MM.1S (cell line): Measurements from ENCODE around the gene NCOA5.

Source experiments
- DNase-seq: peaks from one replicate; pipeline ENCODE4 v3.0.0-alpha.2; 2015
- H2AFZ ChIP-seq: fragments of 300-600 bp; sonication (generic); 2 replicates; pipeline ENCODE4 v1.6.0; 2016; ENCODE audit warnings: antibody characterized with exemption, low read length
- H3F3A ChIP-seq: fragments of 300-600 bp; sonication (generic); 2 replicates; pipeline ENCODE4 v1.6.1; 2016; ENCODE audit warnings: mild to moderate bottlenecking, antibody characterized with exemption, low read length, moderate library complexity, mixed read lengths; ENCODE audit not compliant: insufficient read depth
- H3K27ac ChIP-seq: fragments of 300-600 bp; sonication (generic); 2 replicates; pipeline ENCODE4 v1.5.1; 2016; ENCODE audit warnings: mild to moderate bottlenecking, low read length
- H3K27me3 ChIP-seq: fragments of 300-600 bp; sonication (generic); replicated peaks from 2 replicates; pipeline ENCODE4 v1.6.0; 2016; ENCODE audit warnings: low read length; ENCODE audit not compliant: insufficient read depth
- H3K36me3 ChIP-seq: fragments of 300-600 bp; sonication (generic); replicated peaks from 2 replicates; pipeline ENCODE4 v1.6.1; 2016; ENCODE audit warnings: mild to moderate bottlenecking, low read length, mixed read lengths; ENCODE audit not compliant: insufficient read depth
- H3K4me1 ChIP-seq: fragments of 300-600 bp; sonication (generic); 2 replicates; pipeline ENCODE4 v1.6.1; 2016; ENCODE audit warnings: low read length, mixed read lengths
- H3K4me2 ChIP-seq: fragments of 300-600 bp; sonication (generic); 2 replicates; pipeline ENCODE4 v1.6.0; 2016; ENCODE audit warnings: low read depth, low read length
- H3K4me3 ChIP-seq: fragments of 300-600 bp; sonication (generic); 2 replicates; pipeline ENCODE4 v1.5.1; 2016; ENCODE audit warnings: low read length, mixed read lengths
- H3K79me2 ChIP-seq: fragments of 300-600 bp; sonication (generic); 2 replicates; pipeline ENCODE4 v1.6.1; 2016; ENCODE audit warnings: mixed run types, low read length, mixed read lengths
- H3K9ac ChIP-seq: fragments of 300-600 bp; sonication (generic); 2 replicates; pipeline ENCODE4 v1.6.1; 2016; ENCODE audit warnings: low read length, mixed read lengths
- H3K9me2 ChIP-seq: fragments of 300-600 bp; sonication (generic); replicated peaks from 2 replicates; pipeline ENCODE4 v1.6.1; 2016; ENCODE audit warnings: mild to moderate bottlenecking, low read length, mixed read lengths; ENCODE audit not compliant: insufficient read depth
- H3K9me3 ChIP-seq: fragments of 300-600 bp; sonication (generic); replicated peaks from 2 replicates; pipeline ENCODE4 v1.6.1; 2016; ENCODE audit warnings: mild to moderate bottlenecking, low read length, mixed read lengths; ENCODE audit not compliant: insufficient read depth
- H4K20me1 ChIP-seq: fragments of 300-600 bp; sonication (generic); 2 replicates; pipeline ENCODE4 v1.6.1; 2016; ENCODE audit warnings: mild to moderate bottlenecking, low read length, moderate library complexity, mixed read lengths; ENCODE audit not compliant: insufficient read depth
- CTCF ChIP-seq: fragments of 300-600 bp; sonication (generic); IDR thresholded peaks from 2 replicates; pipeline ENCODE4 v1.5.1; 2016; ENCODE audit warnings: antibody characterized with exemption, low read length, mixed read lengths
- EZH2 ChIP-seq: fragments of 300-600 bp; sonication (generic); optimal IDR thresholded peaks from 2 replicates; pipeline ENCODE3; 2017; ENCODE audit warnings: low read depth, mild to moderate bottlenecking, antibody characterized with exemption, low read length, mixed read lengths
- EZH2phosphoT487 ChIP-seq: fragments of 300-600 bp; sonication (generic); IDR thresholded peaks from 2 replicates; pipeline ENCODE4 v1.6.1; 2018; ENCODE audit warnings: antibody characterized with exemption, low read length

NCOA5 gene

DNA sequence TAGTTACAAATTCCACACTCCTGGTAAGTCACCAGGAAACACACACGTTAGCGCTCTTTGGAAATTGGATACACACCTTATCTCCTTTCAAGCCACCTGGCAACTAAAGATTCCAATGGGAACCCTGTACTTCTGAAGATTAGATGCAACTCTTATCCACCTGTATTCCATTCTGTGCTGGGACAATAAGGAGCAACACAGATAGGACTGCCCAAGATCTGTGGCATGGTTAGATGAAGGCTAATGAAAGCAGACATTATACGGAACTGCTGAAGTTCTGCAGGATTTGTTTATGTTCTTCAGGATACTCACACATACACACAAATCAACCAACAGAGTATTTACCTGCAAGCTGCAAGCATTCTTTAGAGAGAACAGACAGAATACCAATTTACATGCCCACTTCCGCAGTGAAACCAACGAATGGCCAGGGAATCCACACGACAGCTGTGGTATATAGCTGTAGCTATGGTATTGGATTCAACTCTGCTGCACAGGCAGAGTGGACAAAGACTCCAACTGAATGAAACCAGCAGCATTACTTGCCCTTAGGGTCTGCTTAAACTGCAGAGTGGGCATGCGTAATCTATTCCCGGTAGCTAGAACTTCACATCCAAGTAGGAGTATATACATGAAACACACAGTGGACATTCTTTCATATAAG, 12.0 kb downstream of the NCOA5 start:
- no peak overlapping the region for H3K4me3 ChIP-seq
- peaks cover 50% of the 10 kb centered on the region for H3K79me2 ChIP-seq
- peak overlapping the region; percentile 2; the same call in 1 of the 2 replicates for H3K27ac ChIP-seq
- H3K4me1 ChIP-seq = peaks cover 23% of the 10 kb centered on the region
- no peak for TF ChIP-seq EZH2phosphoT487
- H3K4me2 ChIP-seq = peak overlapping the region; percentile 4; the same call in 1 of the 2 replicates
- no peak overlapping the region for H3K9ac ChIP-seq
- peak; percentile 64 for DNase-seq
- H2AFZ ChIP-seq = no peak overlapping the region
- no peaks in the 10 kb centered on the region for H3F3A ChIP-seq
- no peaks in the 10 kb centered on the region for H3K27me3 ChIP-seq
- peaks cover 24% of the 10 kb centered on the region for H4K20me1 ChIP-seq
- H3K9me3 ChIP-seq = no peaks in the 10 kb centered on the region
- H3K36me3 ChIP-seq = no peaks in the 10 kb centered on the region; the same call in 1 of the 2 replicates
- H3K9me2 ChIP-seq = no peaks in the 10 kb centered on the region

DNA sequence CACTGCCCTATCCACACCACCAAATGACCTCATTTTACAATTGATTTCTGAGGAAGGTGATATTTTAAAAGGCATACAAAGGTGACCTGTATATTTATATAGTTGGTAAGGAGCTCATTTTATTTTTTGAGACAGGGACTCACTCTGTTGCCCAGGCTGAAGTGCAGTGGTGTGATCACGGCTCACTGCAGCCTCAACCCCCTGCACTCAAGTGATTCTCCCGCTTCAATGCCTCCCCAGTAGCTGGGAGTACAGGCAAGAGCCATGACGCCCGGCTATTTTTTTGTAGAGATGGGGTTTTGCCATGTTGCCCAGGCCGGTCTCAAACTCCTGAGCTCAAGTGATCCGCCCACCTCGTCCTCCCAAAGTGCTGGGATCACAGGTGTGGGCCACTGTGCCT, 13.0 kb downstream of the NCOA5 start:
- H3F3A ChIP-seq = no peaks in the 10 kb centered on the region
- peaks cover 23% of the 10 kb centered on the region for H3K4me1 ChIP-seq
- no peaks in the 10 kb centered on the region for H3K9me2 ChIP-seq
- no peak overlapping the region for H3K4me3 ChIP-seq
- H3K9me3 ChIP-seq = no peaks in the 10 kb centered on the region
- no peak overlapping the region for H3K9ac ChIP-seq
- H2AFZ ChIP-seq = no peak overlapping the region
- peaks cover 17% of the 10 kb centered on the region for H4K20me1 ChIP-seq
- H3K36me3 ChIP-seq = no peaks in the 10 kb centered on the region; the same call in 1 of the 2 replicates
- no peak overlapping the region for H3K4me2 ChIP-seq
- no peak for DNase-seq
- peaks cover 40% of the 10 kb centered on the region for H3K79me2 ChIP-seq
- no peak overlapping the region for H3K27ac ChIP-seq
- TF ChIP-seq EZH2 = no peak
- TF ChIP-seq EZH2phosphoT487 = no peak
- TF ChIP-seq CTCF = no peak
- H3K27me3 ChIP-seq = no peaks in the 10 kb centered on the region

GRCh38 chr20:46074006-46074405, 15.8 kb downstream of the NCOA5 start:
- Histone ChIP-seq H3K27me3 (no peaks in the 10 kb centered on the region), H3K79me2 (peaks cover 13% of the 10 kb centered on the region), H3K4me3 (no peak overlapping the region), H3F3A (no peaks in the 10 kb centered on the region), H3K9me2 (no peaks in the 10 kb centered on the region), H3K4me2 (no peak overlapping the region), H3K9me3 (no peaks in the 10 kb centered on the region), H3K36me3 (peaks cover 5% of the 10 kb centered on the region; the same call in 1 of the 2 replicates), H3K4me1 (peaks cover 17% of the 10 kb centered on the region), H3K27ac (no peak overlapping the region), H4K20me1 (peaks cover 4% of the 10 kb centered on the region; the same call in 1 of the 2 replicates), H3K9ac (no peak overlapping the region), H2AFZ (no peak overlapping the region)
- TF ChIP-seq EZH2 = no peak
- no peak for TF ChIP-seq EZH2phosphoT487
- TF ChIP-seq CTCF = no peak
- no peak for DNase-seq

DNA sequence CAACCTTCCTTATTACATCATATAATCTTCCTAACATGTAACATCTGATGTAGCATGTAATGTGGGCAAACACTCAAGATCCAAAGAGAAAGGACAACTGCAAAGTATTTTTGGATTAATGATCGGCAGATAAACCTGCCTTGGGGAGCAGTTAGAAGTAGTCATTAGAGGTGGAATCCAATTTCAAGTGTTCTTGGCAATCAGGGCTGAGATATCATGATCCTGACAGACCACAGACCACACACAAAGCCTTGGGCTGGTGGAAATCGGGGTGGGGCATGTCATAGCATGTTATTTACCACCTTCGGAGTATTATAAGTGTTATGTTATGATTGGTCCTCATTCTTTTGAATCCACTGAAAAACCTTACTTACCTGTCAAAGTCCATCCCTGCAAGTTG, 16.3 kb downstream of the NCOA5 start:
- Histone ChIP-seq H3K9ac (no peak overlapping the region), H3K36me3 (0 out of 2 replicates have a peak, but pooled peaks cover 5% of the 10 kb centered on the region), H3K4me3 (no peak overlapping the region), H2AFZ (no peak overlapping the region), H3K27me3 (no peaks in the 10 kb centered on the region), H3F3A (no peaks in the 10 kb centered on the region), H3K27ac (no peak overlapping the region), H3K4me1 (peaks cover 11% of the 10 kb centered on the region), H3K79me2 (peaks cover 9% of the 10 kb centered on the region; the same call in 1 of the 2 replicates), H4K20me1 (peaks cover 4% of the 10 kb centered on the region; the same call in 1 of the 2 replicates), H3K4me2 (no peak overlapping the region), H3K9me2 (no peaks in the 10 kb centered on the region), H3K9me3 (no peaks in the 10 kb centered on the region)
- DNase-seq = no peak
- TF ChIP-seq CTCF = no peak
- TF ChIP-seq EZH2 = no peak
- TF ChIP-seq EZH2phosphoT487 = no peak
